Measurements from ENCODE around the gene UBTF. TPM values are rescaled to one million over a fixed set of nuclear protein-coding genes. Genes with fewer than 3 reads are reported as not detected.

UBTF gene
- total RNA-seq, 1 experiment from 2014 or later = 75.9 TPM

- TF ChIP-seq ARID4B (CRISPR knock-in tag; IDR thresholded peaks at IDR 0.05; ENCODE audit: borderline replicate concordance) (no peak), ERG (CRISPR knock-in tag; IDR thresholded peaks at IDR 0.05) (no peak)
Observed at GRCh38 chr17:44251062-44251461, 31.6 kb upstream of the UBTF start (continued).

- ATAC-seq = no peak
- H3K36me3 Mint-ChIP-seq = no peaks in the 10 kb centered on the region
Observed at GRCh38 chr17:44249501-44250246, 30.2 kb upstream of the UBTF start.

More at GRCh38 chr17:44249501-44250246, 30.2 kb upstream of the UBTF start:
- Mint-ChIP-seq H3K9me3 (no peaks in the 10 kb centered on the region), H3K4me1 (peaks cover 18% of the 10 kb centered on the region), H3K4me3 (no peak overlapping the region), H3K27ac (no peak overlapping the region), H3K27me3 (ENCODE audit: low read depth) (no peaks in the 10 kb centered on the region)
- ChIA-PET POLR2A (interaction anchor here (0.6 kb wide), 1 partner anchor 55 kb away, joined by 3 read pairs; no protein-coding TSS in a partner anchor), CTCF (interaction anchor here (1.1 kb wide), 1 partner anchor 82 kb away, joined by 4 read pairs; no protein-coding TSS in a partner anchor)
- TF ChIP-seq GRHL2 (CRISPR knock-in tag; IDR thresholded peaks at IDR 0.05; ENCODE audit: insufficient replicate concordance, severe bottlenecking) = no peak
- TF ChIP-seq ZBTB43 (CRISPR knock-in tag; IDR thresholded peaks at IDR 0.05) = no peak
- no peak for TF ChIP-seq NFYB (CRISPR knock-in tag; conservative IDR thresholded peaks at IDR 0.05; ENCODE audit: low read depth)
- TF ChIP-seq ATF1 (CRISPR knock-in tag; IDR thresholded peaks at IDR 0.05) = no peak
- TF ChIP-seq ZNF532 (CRISPR knock-in tag; IDR thresholded peaks at IDR 0.05; ENCODE audit: borderline replicate concordance) = no peak
- TF ChIP-seq JUN (CRISPR knock-in tag; IDR thresholded peaks at IDR 0.05) = no peak
- no peak for TF ChIP-seq HMGXB4 (CRISPR knock-in tag; IDR thresholded peaks at IDR 0.05)
- no peak for TF ChIP-seq STAT6 (CRISPR knock-in tag; conservative IDR thresholded peaks at IDR 0.05; ENCODE audit: low read depth)
- no peak for TF ChIP-seq MLX (CRISPR knock-in tag; IDR thresholded peaks at IDR 0.05)
- no peak for TF ChIP-seq MXD4 (CRISPR knock-in tag; IDR thresholded peaks at IDR 0.05; ENCODE audit: borderline replicate concordance)
- TF ChIP-seq ZNF671 (CRISPR knock-in tag; IDR thresholded peaks at IDR 0.05) = no peak
- TF ChIP-seq ZNF138 (CRISPR knock-in tag; conservative IDR thresholded peaks at IDR 0.05) = no peak
- TF ChIP-seq PRRX2 (CRISPR knock-in tag; IDR thresholded peaks at IDR 0.05) = no peak
- no peak for TF ChIP-seq ZNF263 (CRISPR knock-in tag; IDR thresholded peaks at IDR 0.05; ENCODE audit: low read depth)
- no peak for DNase-seq (ENCODE audit: low spot score)
